H9 (cell line): ENCODE data around the gene MRPL53. TPM values are rescaled to one million over a fixed set of nuclear protein-coding genes. Genes with fewer than 3 reads are reported as not detected.

Experiments used
- DNase-seq: peaks from one replicate; pipeline ENCODE4 v3.0.0-alpha.2; 2017
- H2AFZ ChIP-seq: one replicate; pipeline ENCODE4 v1.6.1; 2013; ENCODE audit warnings: mild to moderate bottlenecking, low read length, control low read depth, moderate library complexity
- H2AK5ac ChIP-seq: 2 replicates; pipeline ENCODE4 v1.6.1; 2013; ENCODE audit warnings: low read length, control low read depth, mixed read lengths; ENCODE audit not compliant: insufficient read length
- H2BK120ac ChIP-seq: one replicate; pipeline ENCODE4 v1.6.1; 2013; ENCODE audit warnings: low read depth, mild to moderate bottlenecking, low read length, control low read depth, inconsistent platforms; ENCODE audit not compliant: poor library complexity, severe bottlenecking
- H2BK12ac ChIP-seq: 2 replicates; pipeline ENCODE4 v1.6.1; 2013; ENCODE audit warnings: low read length, control low read depth, mixed read lengths, low read depth; ENCODE audit not compliant: insufficient read length
- H2BK15ac ChIP-seq: 2 replicates; pipeline ENCODE4 v1.6.1; 2013; ENCODE audit warnings: low read depth, low read length, control low read depth
- H2BK20ac ChIP-seq: one replicate; pipeline ENCODE4 v1.6.1; 2013; ENCODE audit warnings: low read depth, mild to moderate bottlenecking, low read length, control low read depth, inconsistent platforms; ENCODE audit not compliant: poor library complexity, severe bottlenecking
- H2BK5ac ChIP-seq: 2 replicates; pipeline ENCODE4 v1.6.1; 2013; ENCODE audit warnings: low read length, control low read depth, mixed read lengths; ENCODE audit not compliant: insufficient read length
- H3K14ac ChIP-seq: 2 replicates; pipeline ENCODE4 v1.6.1; 2013; ENCODE audit warnings: low read length, control low read depth; ENCODE audit not compliant: insufficient read depth
- H3K18ac ChIP-seq: 2 replicates; pipeline ENCODE4 v1.6.1; 2013; ENCODE audit warnings: low read depth, mild to moderate bottlenecking, mixed read lengths, low read length, control low read depth; ENCODE audit not compliant: insufficient read length
- H3K23ac ChIP-seq: 2 replicates; pipeline ENCODE4 v1.6.1; 2013; ENCODE audit warnings: low read length, control low read depth, mixed read lengths, low read depth; ENCODE audit not compliant: insufficient read length
- H3K23me2 ChIP-seq: 2 replicates; pipeline ENCODE4 v1.6.1; 2013; ENCODE audit warnings: low read depth, mild to moderate bottlenecking, mixed read lengths, low read length, control low read depth; ENCODE audit not compliant: insufficient read length, poor library complexity, severe bottlenecking
- H3K27ac ChIP-seq: 2 replicates; pipeline ENCODE4 v1.5.1; 2013; ENCODE audit warnings: low read length, control low read depth, mixed read lengths, low read depth; ENCODE audit not compliant: insufficient read length
- H3K27me3 ChIP-seq: 2 replicates; pipeline ENCODE4 v1.6.1; 2013; ENCODE audit warnings: low read length, control low read depth, inconsistent platforms; ENCODE audit not compliant: insufficient read depth
- H3K4ac ChIP-seq: 2 replicates; pipeline ENCODE4 v1.6.1; 2013; ENCODE audit warnings: low read depth, mild to moderate bottlenecking, control low read depth, inconsistent platforms, low read length, moderate library complexity
- H3K4me1 ChIP-seq: 2 replicates; pipeline ENCODE4 v1.6.1; 2013; ENCODE audit warnings: low read length, control low read depth, inconsistent platforms; ENCODE audit not compliant: insufficient read depth
- H3K4me2 ChIP-seq: 2 replicates; pipeline ENCODE4 v1.6.1; 2013; ENCODE audit warnings: low read length, control low read depth, mixed read lengths; ENCODE audit not compliant: insufficient read length, insufficient read depth
- H3K56ac ChIP-seq: 2 replicates; pipeline ENCODE4 v1.6.1; 2013; ENCODE audit warnings: low read depth, mild to moderate bottlenecking, mixed read lengths, low read length, control low read depth; ENCODE audit not compliant: insufficient read length
- H3K79me1 ChIP-seq: 2 replicates; pipeline ENCODE4 v1.6.1; 2013; ENCODE audit warnings: low read depth, mild to moderate bottlenecking, moderate library complexity, low read length, control low read depth, inconsistent platforms; ENCODE audit not compliant: insufficient read depth, poor library complexity, severe bottlenecking
- H3K79me2 ChIP-seq: 2 replicates; pipeline ENCODE4 v1.6.1; 2013; ENCODE audit warnings: low read length, control low read depth, inconsistent platforms; ENCODE audit not compliant: insufficient read depth
- H3K9ac ChIP-seq: 2 replicates; pipeline ENCODE4 v1.6.1; 2013; ENCODE audit warnings: low read length, control low read depth, mixed read lengths; ENCODE audit not compliant: insufficient read length; ENCODE audit errors: extremely low read depth
- H3K9me3 ChIP-seq: one replicate; pipeline ENCODE4 v1.6.1; 2013; ENCODE audit warnings: low read depth, low read length, inconsistent platforms; ENCODE audit not compliant: control insufficient read depth
- H3T11ph ChIP-seq: one replicate; pipeline ENCODE4 v1.6.1; 2013; ENCODE audit warnings: mild to moderate bottlenecking, low read length, control low read depth, inconsistent platforms
- H4K20me1 ChIP-seq: one replicate; pipeline ENCODE4 v1.6.1; 2013; ENCODE audit not compliant: control insufficient read depth, insufficient read length, insufficient read depth
- H4K5ac ChIP-seq: 2 replicates; pipeline ENCODE4 v1.6.1; 2013; ENCODE audit warnings: low read depth, mild to moderate bottlenecking, mixed read lengths, low read length, control low read depth; ENCODE audit not compliant: insufficient read length
- H4K8ac ChIP-seq: replicated peaks from 2 replicates; pipeline ENCODE4 v1.6.1; 2013; ENCODE audit warnings: low read length, control low read depth, mixed read lengths, low read depth; ENCODE audit not compliant: insufficient read length
- H4K91ac ChIP-seq: 2 replicates; pipeline ENCODE4 v1.6.1; 2013; ENCODE audit warnings: low read depth, mild to moderate bottlenecking, moderate library complexity, mixed read lengths, low read length, control low read depth; ENCODE audit not compliant: insufficient read length
- H3K27ac Mint-ChIP-seq, 3 experiments: 2 replicates in 2 of 3; 3 replicates in 1 of 3; pipeline ENCODE4 v1.8.0; 2020 to 2021; ENCODE audit warnings: mixed read lengths in 3 of 3, mild to moderate bottlenecking in 1 of 3, moderate library complexity in 1 of 3
- H3K27me3 Mint-ChIP-seq: 2 replicates; pipeline ENCODE4 v1.8.0; 2021; ENCODE audit warnings: low read depth, mild to moderate bottlenecking, moderate library complexity, mixed read lengths
- H3K36me3 Mint-ChIP-seq, 3 experiments: 2 replicates in 2 of 3; 3 replicates in 1 of 3; pipeline ENCODE4 v1.8.0; 2020 to 2021; ENCODE audit warnings: low read depth in 3 of 3, mixed read lengths in 3 of 3; ENCODE audit not compliant: insufficient read depth in 1 of 3
- H3K4me1 Mint-ChIP-seq, 2 experiments: 2 replicates each; pipeline ENCODE4 v1.8.0; 2020; ENCODE audit warnings: mixed read lengths in 2 of 2
- H3K4me3 Mint-ChIP-seq, 2 experiments: 2 replicates in 1 of 2; 3 replicates in 1 of 2; pipeline ENCODE4 v1.8.0; 2020 to 2021; ENCODE audit warnings: mild to moderate bottlenecking in 2 of 2, mixed read lengths in 2 of 2, moderate library complexity in 1 of 2
- H3K9me3 Mint-ChIP-seq, 2 experiments: 2 replicates in 1 of 2; 3 replicates in 1 of 2; pipeline ENCODE4 v1.8.0; 2020; ENCODE audit warnings: mild to moderate bottlenecking in 2 of 2, mixed read lengths in 2 of 2, moderate library complexity in 1 of 2
- CTCF ChIP-seq: fragments of 200-600 bp; sonication (generic); conservative IDR thresholded peaks from 3 replicates; pipeline ENCODE4 v1.8.0; 2021; ENCODE audit warnings: antibody characterized with exemption, mild to moderate bottlenecking
- WGBS: extraction: QIAGEN DNeasy Blood & Tissue Kit; methylation state at CpG from one replicate; pipeline ENCODE4 v1.1.7; 2013; ENCODE audit warnings: missing lambda C conversion rate, low lambda C conversion rate, mixed read lengths; ENCODE audit not compliant: insufficient read length; ENCODE audit errors: extremely low coverage; 5-methylcytosine and 5-hydroxymethylcytosine counted together
- total RNA-seq: library from RNA; stranded (reverse); gene quantifications from 2 replicates; pipeline ENCODE4 v1.2.1, GENCODE V29; 2021

Gene MRPL53
- total RNA-seq, 1 experiment from 2014 or later: 59.5 TPM

- H2BK5ac ChIP-seq: peak within 1 kb of the TSS; percentile 67
- H3K56ac ChIP-seq: no peak within 1 kb of the TSS
- peak within 1 kb of the TSS; percentile 90 for H3K9ac ChIP-seq
- Mint-ChIP-seq H3K27me3 (peaks cover 79% of the 10 kb centered on the region), H3K27ac (peak within 1 kb of the TSS; percentile 99 to 100 (median 100)), H3K36me3 (peaks cover 22 to 29% (median 24%) of the 10 kb centered on the region in 3 experiments), H3K9me3 (peaks cover 6 to 10% of the 10 kb centered on the region in 2 experiments), H3K4me1 (peaks cover 34 to 35% of the 10 kb centered on the region in 2 experiments), H3K4me3 (peak within 1 kb of the TSS; percentile 98 to 100)
- no peaks in the 10 kb centered on the region for H4K20me1 ChIP-seq
- H3K79me2 ChIP-seq: no peaks in the 10 kb centered on the region
- H3K4me1 ChIP-seq: peaks cover 4% of the 10 kb centered on the region; the same call in 1 of the 2 replicates
- no peak within 1 kb of the TSS for H2BK20ac ChIP-seq
- no peak within 1 kb of the TSS for H4K5ac ChIP-seq
- no peaks in the 10 kb centered on the region for H3K79me1 ChIP-seq
- H2BK12ac ChIP-seq: no peak within 1 kb of the TSS
- H4K8ac ChIP-seq: no peak within 1 kb of the TSS
- H4K91ac ChIP-seq: no peak within 1 kb of the TSS
- H2AK5ac ChIP-seq: no peak within 1 kb of the TSS
- H3K27ac ChIP-seq: peak within 1 kb of the TSS; percentile 48
- peak within 1 kb of the TSS; percentile 99 for H3K18ac ChIP-seq
- H3K27me3 ChIP-seq: peaks cover 53% of the 10 kb centered on the region
- peak; percentile 98 for DNase-seq
- no peak within 1 kb of the TSS for H3K23ac ChIP-seq
- H3K23me2 ChIP-seq: peaks cover 18% of the 10 kb centered on the region
- WGBS: no CpG with 5 or more reads among the region's 56 CpGs
- H3K4me2 ChIP-seq: peak within 1 kb of the TSS; percentile 59
- H3K14ac ChIP-seq: peak within 1 kb of the TSS; percentile 98
- H3K4ac ChIP-seq: no peak within 1 kb of the TSS
- no peak within 1 kb of the TSS for H2BK15ac ChIP-seq
- H3K9me3 ChIP-seq: no peaks in the 10 kb centered on the region
- no peak within 1 kb of the TSS for H3T11ph ChIP-seq
- no peak within 1 kb of the TSS for H2BK120ac ChIP-seq
- peak; percentile 60 for TF ChIP-seq CTCF
- H2AFZ ChIP-seq: no peak within 1 kb of the TSS
Observed at GRCh38 chr2:74507145-74507925, 34.9 kb upstream of the MRPL53 start, which contains the start of gene PCGF1. Gene PCGF1, minus strand, starts transcription at chr2:74507695. Its CDS starts 27 bp downstream, at chr2:74507668.
